Neural crest cell (in vitro differentiated cells): ENCODE measurements around the gene ASXL3. TPM values are rescaled to one million over a fixed set of nuclear protein-coding genes. Genes with fewer than 3 reads are reported as not detected.

Source experiments
- DNase-seq: peaks from one replicate; pipeline ENCODE4 v3.0.0; 2021; ENCODE audit warnings: low read depth, mixed read lengths, low spot score
- H3K27ac Mint-ChIP-seq: one replicate; pipeline ENCODE4 v1.8.0; 2021; ENCODE audit warnings: mild to moderate bottlenecking, mixed read lengths; ENCODE audit not compliant: unreplicated experiment
- H3K27me3 Mint-ChIP-seq: 2 replicates; pipeline ENCODE4 v1.8.0; 2021; ENCODE audit warnings: low read depth, mild to moderate bottlenecking, mixed read lengths
- H3K36me3 Mint-ChIP-seq: 2 replicates; pipeline ENCODE4 v1.8.0; 2021; ENCODE audit warnings: low read depth, mild to moderate bottlenecking, mixed read lengths
- H3K4me1 Mint-ChIP-seq: 2 replicates; pipeline ENCODE4 v1.8.0; 2021; ENCODE audit warnings: mixed read lengths
- H3K4me3 Mint-ChIP-seq: one replicate; pipeline ENCODE4 v1.8.0; 2021; ENCODE audit warnings: mild to moderate bottlenecking, mixed read lengths
- H3K9me3 Mint-ChIP-seq: 2 replicates; pipeline ENCODE4 v1.8.0; 2021; ENCODE audit warnings: mixed read lengths
- total RNA-seq: library from RNA; stranded (reverse); gene quantifications from 2 replicates; pipeline ENCODE4 v1.2.1, GENCODE V29; 2021
- TF ChIP-seq, protein P1 (sequence below): fragments of 200-600 bp; sonication (generic); conservative IDR thresholded peaks from 2 replicates; pipeline ENCODE4 v1.5.0; 2021; ENCODE audit warnings: antibody characterized with exemption, mild to moderate bottlenecking

ASXL3 gene
- total RNA-seq, 1 donor from 2014 or later: 14.5 TPM

GRCh38 chr18:33594799-33595198 is 16.8 kb downstream of the ASXL3 start:
- Mint-ChIP-seq H3K27ac (no peak overlapping the region), H3K4me1 (peaks cover 21% of the 10 kb centered on the region), H3K4me3 (no peak overlapping the region), H3K27me3 (no peaks in the 10 kb centered on the region), H3K36me3 (no peaks in the 10 kb centered on the region), H3K9me3 (no peaks in the 10 kb centered on the region)
- DNase-seq: no peak
- TF ChIP-seq, protein P1, sequence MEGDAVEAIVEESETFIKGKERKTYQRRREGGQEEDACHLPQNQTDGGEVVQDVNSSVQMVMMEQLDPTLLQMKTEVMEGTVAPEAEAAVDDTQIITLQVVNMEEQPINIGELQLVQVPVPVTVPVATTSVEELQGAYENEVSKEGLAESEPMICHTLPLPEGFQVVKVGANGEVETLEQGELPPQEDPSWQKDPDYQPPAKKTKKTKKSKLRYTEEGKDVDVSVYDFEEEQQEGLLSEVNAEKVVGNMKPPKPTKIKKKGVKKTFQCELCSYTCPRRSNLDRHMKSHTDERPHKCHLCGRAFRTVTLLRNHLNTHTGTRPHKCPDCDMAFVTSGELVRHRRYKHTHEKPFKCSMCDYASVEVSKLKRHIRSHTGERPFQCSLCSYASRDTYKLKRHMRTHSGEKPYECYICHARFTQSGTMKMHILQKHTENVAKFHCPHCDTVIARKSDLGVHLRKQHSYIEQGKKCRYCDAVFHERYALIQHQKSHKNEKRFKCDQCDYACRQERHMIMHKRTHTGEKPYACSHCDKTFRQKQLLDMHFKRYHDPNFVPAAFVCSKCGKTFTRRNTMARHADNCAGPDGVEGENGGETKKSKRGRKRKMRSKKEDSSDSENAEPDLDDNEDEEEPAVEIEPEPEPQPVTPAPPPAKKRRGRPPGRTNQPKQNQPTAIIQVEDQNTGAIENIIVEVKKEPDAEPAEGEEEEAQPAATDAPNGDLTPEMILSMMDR: no peak

GRCh38 chr18:33596178-33596854 is 18.3 kb downstream of the ASXL3 start:
- H3K36me3 Mint-ChIP-seq: no peaks in the 10 kb centered on the region
- H3K4me3 Mint-ChIP-seq: no peak overlapping the region
- no peak overlapping the region for H3K27ac Mint-ChIP-seq
- no peak for DNase-seq
- H3K4me1 Mint-ChIP-seq: peaks cover 21% of the 10 kb centered on the region
- TF ChIP-seq, protein P1: no peak
- no peaks in the 10 kb centered on the region for H3K9me3 Mint-ChIP-seq
- H3K27me3 Mint-ChIP-seq: no peaks in the 10 kb centered on the region

DNA sequence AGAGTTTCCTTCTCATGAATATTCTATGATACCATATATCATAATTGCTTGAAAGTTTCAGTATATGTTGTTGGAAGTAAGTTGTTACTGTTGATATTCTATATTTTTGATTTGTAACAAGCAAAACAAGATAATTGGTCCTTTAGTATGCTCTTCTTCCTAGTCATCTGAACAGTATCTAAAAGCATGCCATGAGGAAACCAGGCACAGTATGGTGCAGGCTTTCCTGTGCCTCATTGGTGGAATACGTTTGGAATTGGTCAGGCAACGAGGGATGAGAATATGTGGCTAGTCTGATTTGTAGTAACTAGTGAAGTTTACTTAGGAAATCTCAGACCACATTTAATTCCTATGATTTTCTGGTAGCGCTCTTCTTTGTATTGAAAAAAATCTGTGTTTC is 22.8 kb downstream of the ASXL3 start:
- H3K27me3 Mint-ChIP-seq: no peaks in the 10 kb centered on the region
- H3K4me1 Mint-ChIP-seq: peaks cover 9% of the 10 kb centered on the region
- TF ChIP-seq, protein P1: no peak
- H3K9me3 Mint-ChIP-seq: no peaks in the 10 kb centered on the region
- H3K36me3 Mint-ChIP-seq: no peaks in the 10 kb centered on the region
- DNase-seq: no peak
- no peak overlapping the region for H3K4me3 Mint-ChIP-seq
- no peak overlapping the region for H3K27ac Mint-ChIP-seq

GRCh38 chr18:33603454-33603853 is 25.4 kb downstream of the ASXL3 start:
- Mint-ChIP-seq H3K27ac (no peak overlapping the region), H3K4me3 (no peak overlapping the region), H3K4me1 (peaks cover 15% of the 10 kb centered on the region), H3K27me3 (no peaks in the 10 kb centered on the region), H3K9me3 (no peaks in the 10 kb centered on the region), H3K36me3 (no peaks in the 10 kb centered on the region)
- TF ChIP-seq, protein P1: no peak
- no peak for DNase-seq

DNA sequence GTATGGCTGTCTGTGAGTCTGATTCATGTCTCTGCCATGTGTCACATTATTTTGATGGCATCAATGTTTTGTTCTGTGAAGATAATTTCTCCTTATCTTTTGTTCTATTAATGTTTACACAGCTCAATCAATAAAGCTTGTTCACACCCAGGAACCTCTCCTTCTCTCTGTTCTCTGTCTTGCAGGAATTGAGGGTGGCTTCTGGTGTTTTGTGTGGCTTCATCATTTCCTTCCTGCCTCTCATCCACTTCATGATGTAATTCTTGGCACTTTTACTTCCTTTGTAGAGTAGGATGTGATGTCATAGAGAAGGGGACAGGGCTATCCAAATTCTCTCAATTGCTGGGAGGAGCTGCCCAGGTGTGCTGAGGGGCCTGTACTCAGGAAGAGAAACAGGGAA is 27.2 kb downstream of the ASXL3 start:
- no peak for DNase-seq
- H3K36me3 Mint-ChIP-seq: no peaks in the 10 kb centered on the region
- H3K27ac Mint-ChIP-seq: no peak overlapping the region
- no peaks in the 10 kb centered on the region for H3K9me3 Mint-ChIP-seq
- TF ChIP-seq, protein P1: no peak
- H3K4me1 Mint-ChIP-seq: peaks cover 16% of the 10 kb centered on the region
- no peak overlapping the region for H3K4me3 Mint-ChIP-seq
- no peaks in the 10 kb centered on the region for H3K27me3 Mint-ChIP-seq
